SKM-1 (cell line): ENCODE data around the gene EIF4G3.
"Not testable (repeated sequence)": the region's sequence is repeated elsewhere in the genome, so short reads cannot be mapped to it uniquely, and the experiment has no call there.

Source experiments
- DNase-seq: peaks from one replicate; lab custom pipeline; 2025; ENCODE audit not compliant: unreplicated experiment; lab: John Stamatoyannopoulos, UW

EIF4G3 gene

DNA sequence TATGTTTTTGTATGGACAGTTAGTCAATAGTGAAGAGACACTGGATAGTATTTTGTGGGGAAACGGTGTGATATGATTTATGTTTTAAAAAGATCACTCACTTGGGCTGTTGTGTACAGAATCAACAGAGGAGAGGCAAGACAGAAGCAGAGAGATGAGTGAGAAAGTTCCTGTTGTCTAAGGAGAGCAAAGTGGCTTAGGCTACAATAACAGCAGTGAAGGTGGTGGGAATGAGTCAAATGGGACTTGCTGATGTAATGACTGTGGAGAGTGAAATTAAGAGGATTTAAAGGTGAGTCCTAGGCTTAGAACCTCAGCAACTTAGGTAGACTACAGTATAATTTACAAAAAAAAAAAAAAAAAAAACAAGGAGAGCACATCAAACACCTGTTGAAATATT, 220.4 kb downstream of the EIF4G3 start:
- no peak for DNase-seq

DNA sequence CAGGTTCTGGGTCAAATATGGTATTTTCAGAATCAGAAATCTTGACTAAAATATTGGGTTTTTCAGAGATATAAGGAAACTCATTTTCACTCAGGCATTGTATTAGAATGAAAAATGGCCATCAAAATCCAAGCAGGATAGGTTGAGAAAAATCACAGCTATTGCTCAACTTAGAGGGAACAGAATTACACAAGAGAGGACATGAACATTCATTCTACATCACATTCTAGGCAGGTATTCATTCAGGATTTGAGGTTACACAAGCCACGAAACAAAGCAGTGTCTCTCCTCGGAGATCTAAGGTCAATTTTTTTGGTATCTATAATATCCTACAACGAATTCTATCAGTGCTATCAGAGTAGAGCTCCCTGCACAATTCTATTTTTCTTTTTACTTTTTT, 226.0 kb downstream of the EIF4G3 start:
- DNase-seq: no peak

DNA sequence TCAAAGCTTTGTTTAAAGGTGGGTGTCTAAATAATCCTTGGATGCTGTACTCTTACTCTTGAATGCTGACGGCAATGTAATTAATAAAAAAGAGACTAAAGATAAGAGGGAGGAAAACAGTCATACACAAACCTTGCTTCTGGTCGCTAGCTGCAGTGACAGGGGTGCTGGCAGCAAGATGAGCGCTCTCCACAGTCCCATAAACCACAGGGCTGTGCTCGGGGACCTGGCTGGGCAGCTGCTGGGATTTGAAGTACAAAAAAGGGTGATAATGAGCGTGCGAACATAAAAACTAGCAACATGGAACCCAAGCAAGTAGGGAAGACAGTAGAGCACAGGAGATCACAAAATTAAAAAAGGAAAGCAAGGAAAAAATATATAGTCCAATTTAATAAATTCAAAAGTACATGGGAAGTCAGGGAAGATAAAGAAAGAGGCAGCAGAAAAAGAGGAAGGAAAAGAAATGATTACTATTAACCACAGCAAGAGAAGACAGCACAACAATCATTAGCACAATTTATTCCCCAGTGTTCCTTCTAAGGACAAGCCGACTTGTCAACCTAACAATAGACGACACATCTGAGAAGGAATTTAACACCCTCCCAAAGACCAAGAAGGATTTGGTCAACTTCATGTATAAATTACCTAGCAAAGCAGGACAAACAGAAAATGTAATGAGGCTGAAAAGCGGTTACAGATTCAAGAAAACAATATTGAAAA, 226.7 kb downstream of the EIF4G3 start:
- no peak for DNase-seq

DNA sequence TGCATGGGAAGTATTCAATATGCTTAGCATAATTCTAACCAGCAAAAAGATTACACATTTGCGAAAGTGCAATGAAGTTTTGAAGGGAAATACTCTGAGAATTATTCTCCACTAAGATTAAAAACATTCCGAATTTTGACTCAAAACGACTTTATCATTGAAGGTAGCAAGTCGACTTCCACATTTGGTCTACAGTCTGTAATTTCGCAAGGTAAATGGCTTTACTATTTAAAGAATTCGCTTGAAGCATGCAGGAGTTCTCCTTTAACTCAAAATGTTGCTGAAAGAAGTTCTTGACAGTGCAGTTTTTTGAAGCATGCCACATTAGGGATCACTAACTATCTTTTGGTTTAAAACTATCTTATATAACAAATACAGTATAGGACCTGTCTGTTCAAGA, 228.6 kb downstream of the EIF4G3 start:
- peak; percentile 42 for DNase-seq

DNA sequence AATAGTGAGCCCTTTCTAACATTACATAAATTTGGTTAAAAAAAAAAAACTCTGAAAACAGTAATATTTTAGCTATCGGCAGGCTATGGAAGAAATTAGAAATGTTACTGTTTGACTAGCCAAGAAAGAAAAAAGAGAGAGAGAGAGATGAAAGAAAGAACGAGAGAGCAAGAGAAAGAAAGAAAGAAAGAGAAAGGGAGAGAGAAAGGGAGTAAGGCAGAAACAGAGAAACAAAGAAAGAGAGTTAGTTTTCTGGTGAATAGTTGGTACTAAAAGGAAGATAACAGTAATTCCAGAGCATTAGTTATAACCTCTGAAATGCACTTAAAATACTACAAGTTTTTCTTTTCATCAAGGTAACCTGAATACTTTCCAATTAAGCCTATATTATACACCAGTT, 229.3 kb downstream of the EIF4G3 start:
- no peak for DNase-seq

DNA sequence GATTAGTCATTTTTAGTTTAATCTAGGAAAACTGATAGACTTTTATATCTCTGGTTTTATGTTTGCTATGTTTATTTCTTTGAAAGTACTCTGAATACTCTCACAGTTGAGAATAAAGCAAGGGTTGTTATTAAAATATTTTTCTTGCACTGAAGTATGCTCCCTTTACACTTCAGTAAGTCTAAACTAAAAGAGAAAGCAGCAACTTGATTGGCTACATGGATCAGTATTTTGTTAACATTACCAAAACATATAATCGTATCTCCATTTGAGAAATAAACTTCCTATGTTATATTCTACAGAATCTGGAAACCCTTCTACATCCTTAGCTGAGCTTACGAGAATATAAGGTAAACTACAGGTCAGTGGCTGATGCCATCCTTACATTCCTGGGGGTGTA, 240.1 kb downstream of the EIF4G3 start:
- no peak for DNase-seq

DNA sequence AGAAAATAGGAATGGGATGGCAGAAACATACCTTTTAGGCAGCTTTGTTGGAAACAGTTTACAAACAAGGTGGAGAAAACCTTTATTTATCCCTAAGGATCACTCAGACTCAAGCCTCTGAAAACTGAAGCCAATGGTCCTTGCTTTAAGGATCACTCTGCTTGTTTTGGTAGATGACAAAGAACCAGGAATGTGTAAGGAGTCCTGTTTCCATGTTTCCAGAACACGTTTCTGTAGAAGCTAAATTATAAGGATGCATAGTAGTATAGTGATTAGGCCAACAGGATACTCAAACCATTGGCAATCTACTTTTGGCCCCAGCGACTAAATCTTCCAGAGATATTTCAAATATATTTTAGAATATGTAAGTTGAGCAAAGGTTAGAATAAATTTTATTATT, 240.5 kb downstream of the EIF4G3 start:
- no peak for DNase-seq

DNA sequence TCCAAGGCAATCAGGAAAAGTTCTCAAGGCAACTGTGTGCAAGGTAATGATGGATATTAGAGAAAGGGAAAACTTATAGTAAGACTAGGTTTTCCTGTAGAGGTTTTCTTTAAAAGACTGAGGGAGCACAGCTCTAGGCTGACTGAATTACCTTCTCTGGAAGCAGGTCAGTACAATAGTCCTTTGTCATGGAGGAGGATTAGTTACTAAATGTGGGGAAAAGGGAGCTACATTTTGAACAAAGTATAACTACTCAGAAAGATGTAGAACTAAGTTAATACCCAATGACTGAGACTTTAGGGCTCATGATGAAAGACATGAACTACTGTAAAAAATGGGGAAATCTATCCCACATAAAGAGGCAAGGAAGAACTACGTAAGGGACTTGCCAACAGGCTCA, 241.0 kb downstream of the EIF4G3 start:
- no peak for DNase-seq

DNA sequence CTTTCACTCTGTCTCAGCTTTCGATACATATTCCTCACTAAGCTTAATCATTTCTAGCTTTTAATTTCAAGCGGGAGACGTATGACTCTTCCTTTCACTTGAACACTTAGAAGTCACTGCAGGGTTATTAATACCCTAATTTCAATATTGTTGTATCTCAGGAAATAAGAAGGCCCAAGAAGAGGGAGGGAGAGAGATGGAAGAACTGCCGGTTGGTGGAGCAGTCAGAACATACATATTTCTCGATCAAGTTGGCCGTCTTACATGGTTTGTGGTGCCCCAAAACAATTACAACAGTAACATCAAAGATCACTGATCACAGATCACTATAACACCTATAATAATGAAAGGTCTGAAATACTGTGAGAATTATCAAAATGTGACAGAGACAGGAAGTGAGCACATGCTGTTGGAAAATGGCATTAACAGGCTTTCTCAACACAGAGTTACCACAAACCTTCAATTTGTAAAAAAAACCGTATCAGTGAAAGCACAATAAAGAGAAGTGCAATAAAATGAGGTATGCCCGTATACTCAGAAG, 244.2 kb downstream of the EIF4G3 start:
- DNase-seq: no peak

DNA sequence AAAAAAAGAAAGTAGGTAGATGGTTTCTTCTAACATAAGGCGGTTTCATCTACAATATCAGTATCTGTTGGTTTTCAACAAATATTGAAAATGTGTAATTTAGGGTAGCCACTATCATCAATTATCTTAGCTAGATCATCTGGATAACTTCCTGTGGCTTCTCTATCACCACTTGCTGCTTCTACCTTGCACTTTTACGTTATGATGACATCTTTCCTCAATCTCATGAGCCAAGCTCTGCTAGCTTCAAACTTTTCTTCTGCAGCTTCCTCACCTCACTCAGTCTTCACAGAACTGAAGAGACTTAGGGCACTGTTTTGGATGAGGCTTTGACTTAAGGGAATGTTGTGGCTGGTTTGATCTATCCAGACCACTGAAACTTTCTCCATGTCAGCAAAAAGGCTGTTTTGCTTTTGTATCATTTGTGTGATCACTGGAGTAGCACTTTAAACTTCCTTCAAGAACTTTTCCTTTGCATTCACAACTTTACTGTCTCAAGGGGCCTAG, 244.7 kb downstream of the EIF4G3 start:
- no peak for DNase-seq

DNA sequence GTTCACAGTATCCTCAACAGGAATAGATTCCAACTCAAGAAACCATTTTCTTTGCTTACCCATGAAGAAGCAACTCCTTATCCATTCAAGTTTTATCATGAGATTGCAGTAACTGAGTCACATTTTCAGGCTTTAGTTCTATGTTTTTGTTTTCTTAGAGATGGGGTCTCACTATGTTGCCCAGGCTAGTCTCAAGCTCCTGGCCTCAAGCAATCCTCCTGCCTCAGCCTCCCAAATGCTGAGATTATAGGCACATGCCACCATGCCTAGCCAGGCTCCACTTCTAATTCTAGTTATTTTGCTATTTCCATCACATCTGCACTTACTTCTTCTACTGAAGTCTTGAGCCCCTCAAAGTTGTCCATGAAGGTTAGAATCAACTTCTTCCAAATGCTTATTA, 246.3 kb downstream of the EIF4G3 start:
- no peak for DNase-seq

DNA sequence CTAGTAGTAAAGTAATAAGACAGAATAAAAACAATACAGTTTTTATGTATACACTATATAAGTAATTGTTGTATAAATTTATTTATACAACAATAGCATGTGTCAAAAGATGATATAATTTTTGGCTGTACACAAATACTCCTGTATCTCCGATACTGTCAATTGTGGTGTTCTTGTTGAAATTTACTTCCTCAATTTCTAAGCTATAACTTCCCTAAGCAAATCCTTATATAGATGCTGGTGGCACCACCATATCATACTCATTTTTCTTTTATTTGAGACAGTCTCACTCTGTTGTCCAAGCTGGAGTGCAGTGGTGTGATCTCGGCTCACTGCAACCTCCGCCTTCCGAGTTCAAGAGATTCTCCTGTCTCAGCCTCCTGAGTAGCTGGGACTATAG, 248.6 kb downstream of the EIF4G3 start:
- peak; percentile 28 for DNase-seq

DNA sequence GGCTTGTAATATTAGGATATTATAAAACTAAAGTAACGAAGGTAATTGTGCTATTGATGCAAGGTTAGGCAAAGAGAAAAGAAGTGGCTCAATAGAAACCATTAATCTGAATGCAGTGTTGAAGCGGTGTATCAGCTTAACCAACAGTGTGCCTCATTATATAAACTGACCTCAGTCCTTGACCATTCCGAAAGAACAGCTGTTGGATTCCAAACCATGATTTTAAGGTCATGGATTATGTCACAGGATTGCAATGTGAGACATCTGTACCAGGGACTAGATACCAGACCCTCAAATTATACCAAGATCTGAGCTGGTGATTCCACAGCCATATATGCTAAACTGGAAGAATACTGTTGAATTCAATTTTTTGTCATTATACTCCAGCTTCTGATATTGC, 255.4 kb downstream of the EIF4G3 start:
- no peak for DNase-seq

DNA sequence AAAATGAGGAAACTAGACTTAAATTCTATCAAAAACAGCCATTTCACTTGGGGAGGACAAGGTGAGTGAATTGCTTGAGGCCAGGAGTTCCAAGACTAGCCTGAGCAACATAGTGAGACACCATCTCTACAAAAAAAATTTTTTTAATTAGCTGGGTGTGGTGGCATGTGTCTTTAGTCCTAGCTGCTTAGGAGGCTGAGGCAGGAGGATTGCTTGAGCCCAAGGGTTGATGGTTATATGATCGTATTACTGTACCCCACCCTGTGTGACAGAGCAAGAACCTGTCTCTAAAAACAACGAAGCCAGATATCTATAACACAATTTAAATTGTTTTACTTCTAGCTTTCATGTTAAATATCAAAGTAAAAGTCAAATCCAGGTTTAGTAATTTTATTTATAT, 263.5 kb downstream of the EIF4G3 start:
- DNase-seq: no peak

DNA sequence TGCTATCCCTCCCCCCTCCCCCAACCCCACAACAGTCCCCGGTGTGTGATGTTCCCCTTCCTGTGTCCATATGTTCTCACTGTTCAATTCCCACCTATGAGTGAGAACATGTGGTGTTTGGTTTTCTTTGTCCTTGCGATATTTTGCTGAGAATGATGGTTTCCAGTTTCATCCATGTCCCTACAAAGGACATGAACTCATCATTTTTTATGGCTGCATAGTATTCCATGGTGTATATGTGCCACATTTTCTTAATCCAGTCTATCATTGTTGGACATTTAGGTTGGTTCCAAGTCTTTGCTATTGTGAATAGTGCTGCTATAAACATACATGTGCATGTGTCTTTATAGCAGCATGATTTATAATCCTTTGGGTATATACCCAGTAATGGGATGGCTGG, 269.2 kb downstream of the EIF4G3 start:
- DNase-seq: not testable (repeated sequence)

DNA sequence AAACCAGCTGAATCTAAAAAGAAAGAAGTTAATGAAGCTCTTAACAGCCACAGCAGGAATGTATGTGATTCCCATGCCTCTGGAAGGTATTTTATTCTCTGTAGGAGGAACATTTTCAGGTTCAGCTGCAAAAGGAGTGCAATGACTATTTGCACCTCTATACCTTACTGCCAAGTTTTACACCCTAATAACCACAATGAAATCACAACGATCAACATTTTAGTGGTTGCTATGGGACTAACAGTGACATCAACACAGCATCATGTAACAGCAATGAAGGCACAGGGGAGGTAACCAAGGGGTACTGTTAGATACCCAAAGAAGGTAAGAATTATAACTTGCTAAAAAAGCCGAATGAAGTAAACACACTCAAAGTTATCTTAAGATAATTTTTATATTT, 273.3 kb downstream of the EIF4G3 start:
- no peak for DNase-seq

DNA sequence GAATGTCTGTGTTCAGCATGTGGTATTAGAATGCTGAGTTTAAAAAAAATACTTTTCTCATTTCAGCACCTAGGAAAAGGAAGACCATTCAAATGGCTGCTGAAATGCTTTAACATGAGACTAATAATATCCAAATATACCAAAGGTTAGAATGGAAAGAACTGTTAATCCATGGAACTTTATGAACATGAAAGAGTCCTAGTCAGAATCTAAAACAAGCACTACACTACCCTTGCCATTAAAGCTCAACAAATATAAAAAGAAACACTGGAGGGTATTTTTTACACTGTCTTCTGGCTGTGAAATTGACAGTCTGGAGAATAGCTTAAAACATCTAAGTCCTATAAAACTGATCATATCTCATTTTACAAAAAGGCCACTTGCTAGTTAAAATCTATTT, 276.6 kb downstream of the EIF4G3 start:
- DNase-seq: no peak

DNA sequence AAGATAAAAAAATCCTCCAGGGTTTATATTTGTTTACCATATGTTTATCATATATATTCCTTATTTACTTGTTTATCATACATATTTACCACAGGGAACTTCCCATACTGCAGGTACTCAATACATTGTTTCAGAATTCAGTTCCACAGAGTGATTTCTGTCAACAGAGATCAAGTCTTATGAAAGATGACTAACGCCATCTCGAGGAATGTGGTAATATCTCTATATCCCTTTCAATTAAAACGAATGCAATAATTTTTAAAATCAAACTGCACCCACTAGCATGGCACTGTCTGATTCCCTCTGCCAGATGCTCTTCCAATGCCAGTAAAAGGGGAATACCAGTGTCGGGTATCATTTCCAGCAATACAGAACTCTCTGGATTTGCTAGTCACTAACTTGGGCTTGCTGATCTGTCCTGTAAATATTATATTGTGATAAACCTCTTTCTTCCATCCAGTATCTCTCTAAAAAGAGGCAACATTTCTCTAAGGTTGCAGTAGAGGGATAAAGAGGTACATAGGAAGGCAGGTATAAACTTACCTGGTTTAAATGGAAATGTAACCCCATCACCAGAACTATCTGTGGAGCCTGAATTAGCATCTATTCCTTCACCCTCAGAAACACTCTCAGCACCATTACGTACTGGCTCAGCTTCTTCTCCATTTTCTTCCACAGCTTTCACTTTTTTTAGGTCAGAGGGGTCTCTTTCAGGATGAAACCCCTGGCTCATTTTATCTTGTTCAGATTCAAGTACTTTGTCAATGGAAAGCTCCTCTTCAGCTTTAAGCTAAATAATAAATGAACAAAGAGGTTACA, 277.3 kb downstream of the EIF4G3 start:
- no peak for DNase-seq

DNA sequence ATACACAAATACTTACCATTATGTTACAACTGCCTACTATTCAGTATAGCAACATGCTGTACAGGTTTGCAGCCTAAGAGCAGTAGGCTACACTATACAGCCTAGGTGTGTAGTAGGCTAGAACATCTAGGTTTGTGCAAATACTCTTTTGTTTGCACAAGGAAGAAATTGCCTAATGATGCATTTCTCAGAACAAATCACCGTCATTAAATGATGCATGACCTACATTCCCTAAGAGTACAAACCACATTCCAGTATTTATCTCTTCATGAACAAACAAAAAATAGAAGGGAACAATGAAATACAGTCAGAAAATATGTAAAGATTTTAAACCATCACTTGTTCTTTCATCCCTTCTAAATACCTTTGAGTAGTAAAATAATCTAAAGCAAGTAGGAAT, 279.9 kb downstream of the EIF4G3 start:
- DNase-seq: no peak

DNA sequence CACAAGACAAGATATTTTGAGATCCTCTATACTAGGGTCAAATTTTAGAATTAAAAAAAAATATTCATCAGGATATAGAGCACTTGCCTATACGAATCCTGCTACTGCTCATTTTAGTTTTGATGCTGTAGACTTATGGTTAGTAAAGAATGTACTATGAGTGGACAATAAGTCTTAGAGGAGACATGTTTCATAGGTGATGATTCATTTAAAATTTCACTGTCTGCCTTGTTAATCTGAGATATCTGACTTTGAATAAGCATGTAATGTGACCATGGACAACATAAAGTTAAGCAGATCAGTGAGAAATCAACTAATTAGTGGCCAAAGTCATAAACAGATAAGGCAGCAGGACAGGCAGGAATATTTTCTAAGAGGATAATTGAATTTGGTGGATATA, 282.8 kb downstream of the EIF4G3 start:
- no peak for DNase-seq

DNA sequence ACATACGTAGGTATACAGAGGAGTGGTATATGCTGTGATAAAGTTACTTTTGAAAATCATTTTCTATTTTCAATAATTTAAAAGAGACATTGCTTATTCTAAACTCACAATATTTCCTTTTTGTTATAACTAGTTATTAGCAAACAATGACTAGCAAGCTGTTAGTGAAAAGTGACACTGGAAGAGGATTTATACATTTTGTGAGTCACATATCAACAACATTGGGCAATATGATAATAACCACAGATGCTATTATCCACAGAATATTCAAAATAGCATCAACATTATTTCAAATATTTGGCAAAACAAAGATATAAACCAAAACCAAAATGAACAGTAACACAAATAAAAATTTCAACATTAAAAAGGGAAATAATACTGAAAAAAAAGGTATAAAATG, 285.6 kb downstream of the EIF4G3 start:
- DNase-seq: no peak

DNA sequence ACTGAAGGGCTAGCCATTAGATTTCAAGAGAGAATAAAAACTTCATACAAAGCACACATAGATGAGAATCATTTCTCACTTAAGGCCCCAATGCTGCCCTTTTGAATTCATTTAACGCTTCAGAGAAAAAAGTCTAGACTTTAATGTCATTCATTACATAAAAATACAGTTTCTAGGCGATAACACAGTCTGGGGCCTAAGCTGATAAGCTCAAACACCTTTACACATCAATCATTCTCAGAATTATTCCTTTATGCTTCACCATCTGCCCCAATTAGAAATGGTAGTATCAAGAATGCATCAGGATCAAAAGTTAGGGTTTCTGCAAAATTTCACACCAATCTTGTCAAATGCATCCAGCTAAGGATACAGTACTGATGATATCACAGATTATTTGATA, 289.5 kb downstream of the EIF4G3 start:
- DNase-seq: no peak
